CD4-positive, alpha-beta T cell (primary cell): Measurements from ENCODE around the gene NASP. TPM values are rescaled to one million over a fixed set of nuclear protein-coding genes. Genes with fewer than 3 reads are reported as not detected.

ENCODE experiments used
- ATAC-seq: fragments of 200-7000 bp; cut with Tn5 transposase; one replicate; pipeline ENCODE4 v1.10.0; 2022; ENCODE audit warnings: mild to moderate bottlenecking; ENCODE audit not compliant: poor library complexity
- CTCF ChIA-PET: fragments of 350-600 bp; sonication (Branson Sonifier 250); formaldehyde crosslinking; loops from one replicate; lab custom pipeline; 2021; ENCODE audit warnings: antibody characterized with exemption, inconsistent platforms; lab: Charles Lee
- POLR2A ChIA-PET: fragments of 350-600 bp; sonication (Branson Sonifier 250); formaldehyde crosslinking; loops from one replicate; lab custom pipeline; 2021; ENCODE audit warnings: antibody characterized with exemption, inconsistent platforms; lab: Charles Lee
- DNase-seq, 14 experiments: peaks; one replicate each; pipeline ENCODE4 v3.0.0-alpha.2; 2013 to 2020; ENCODE audit warnings: mixed read lengths in 2 of 14
- H3K27ac ChIP-seq, 2 donors: one replicate each; pipeline versions ENCODE4 v1.5.1 to v1.7.0; 2013; ENCODE audit warnings: low read length in 2 of 2, low read depth in 1 of 2, mild to moderate bottlenecking in 1 of 2
- H3K27me3 ChIP-seq, 2 experiments: 1 replicate in 1 of 2; 2 replicates in 1 of 2; pipeline versions ENCODE4 v1.6.1 to v1.7.0; 2013; ENCODE audit warnings: low read length in 2 of 2, control low read depth in 1 of 2, mild to moderate bottlenecking in 1 of 2, moderate library complexity in 1 of 2; ENCODE audit not compliant: insufficient read depth in 2 of 2, control insufficient read depth in 1 of 2
- H3K36me3 ChIP-seq: one replicate; pipeline ENCODE4 v1.6.1; 2013; ENCODE audit warnings: low read length, control low read depth; ENCODE audit not compliant: insufficient read depth
- H3K4me1 ChIP-seq: one replicate; pipeline ENCODE4 v1.6.1; 2013; ENCODE audit warnings: low read length, control low read depth; ENCODE audit not compliant: insufficient read depth
- H3K4me3 ChIP-seq: one replicate; pipeline ENCODE4 v1.5.1; 2013; ENCODE audit warnings: mild to moderate bottlenecking, low read length, moderate library complexity
- H3K9me3 ChIP-seq, 2 experiments: 1 replicate in 1 of 2; 2 replicates in 1 of 2; pipeline versions ENCODE4 v1.6.1 to v1.7.0; 2013; ENCODE audit warnings: low read length in 2 of 2, mild to moderate bottlenecking in 2 of 2, control low read depth in 1 of 2, moderate library complexity in 1 of 2; ENCODE audit not compliant: control insufficient read depth in 1 of 2, insufficient read depth in 1 of 2
- H3K27ac Mint-ChIP-seq: one replicate; pipeline ENCODE4 v1.8.0; 2020; ENCODE audit warnings: mixed read lengths
- H3K27me3 Mint-ChIP-seq: one replicate; pipeline ENCODE4 v1.8.0; 2021; ENCODE audit warnings: mixed read lengths
- H3K36me3 Mint-ChIP-seq: one replicate; pipeline ENCODE4 v1.8.0; 2021; ENCODE audit warnings: low read depth, mixed read lengths
- H3K4me1 Mint-ChIP-seq: one replicate; pipeline ENCODE4 v1.8.0; 2021; ENCODE audit warnings: low read depth, mixed read lengths
- H3K4me3 Mint-ChIP-seq: one replicate; pipeline ENCODE4 v1.8.0; 2020; ENCODE audit warnings: mild to moderate bottlenecking, mixed read lengths
- H3K9me3 Mint-ChIP-seq: one replicate; pipeline ENCODE4 v1.8.0; 2020; ENCODE audit warnings: mixed read lengths
- CTCF ChIP-seq: fragments of 200-600 bp; IDR thresholded peaks from one replicate; pipeline ENCODE4 v1.8.0; 2022; ENCODE audit warnings: antibody characterized with exemption, mild to moderate bottlenecking
- intact Hi-C, 2 experiments: fragments of 100-400 bp; cut with DNase I in 1 of 2; cut with micrococcal nuclease in 1 of 2; formaldehyde crosslinking; loops; one replicate each; pipeline versions ENCODE4 v1.15.1 to v1.9.0; 2023 to 2025; cut with DNase I, micrococcal nuclease
- total RNA-seq, 174 experiments: library from RNA in 2 of 174; stranded (reverse) in 2 of 174; gene quantifications; one replicate each; pipeline ENCODE4 v1.2.3 and lab custom pipeline; 2021 to 2026

The NASP gene
- total RNA-seq, 2 experiments from 2014 or later = 110 to 112 TPM

GRCh38 chr1:45567911-45568310, 15.9 kb upstream of the NASP start:
- intact Hi-C loops = no loop called here
- peaks cover 51% of the 10 kb centered on the region for H3K36me3 ChIP-seq
- Mint-ChIP-seq H3K27ac (no peak overlapping the region), H3K4me3 (no peak overlapping the region), H3K36me3 (peaks cover 56% of the 10 kb centered on the region), H3K4me1 (peaks cover 5% of the 10 kb centered on the region), H3K9me3 (no peaks in the 10 kb centered on the region), H3K27me3 (no peaks in the 10 kb centered on the region)
- H3K9me3 ChIP-seq = no peaks in the 10 kb centered on the region
- ATAC-seq (no peak), DNase-seq (no peak)
- H3K4me1 ChIP-seq = peaks cover 2% of the 10 kb centered on the region
- ChIA-PET POLR2A (interaction anchor here (1.6 to 2.4 kb wide), 2 partner anchors 46 to 47 kb away, joined by 7 to 13 read pairs; partner anchors contain the start of gene PRDX1), CTCF (interaction anchor here (5.6 kb wide), 1 partner anchor 56 kb away, joined by 50 read pairs; no protein-coding TSS in a partner anchor)
- H3K27me3 ChIP-seq = no peaks in the 10 kb centered on the region
- no peak overlapping the region for H3K27ac ChIP-seq
- H3K4me3 ChIP-seq = no peak overlapping the region
- no peak for TF ChIP-seq CTCF

- DNase-seq (no peak), ATAC-seq (no peak)
- no peaks in the 10 kb centered on the region for H3K27me3 Mint-ChIP-seq
- H3K36me3 Mint-ChIP-seq = peaks cover 51% of the 10 kb centered on the region
- H3K27me3 ChIP-seq = no peaks in the 10 kb centered on the region
- CTCF ChIA-PET = interaction anchor here (2.2 to 5.6 kb wide), 2 partner anchors 18 to 56 kb away, joined by 9 to 50 read pairs; partner anchors contain the start of gene AKR1A1
- H3K27ac Mint-ChIP-seq = no peak overlapping the region
- intact Hi-C loops = no loop called here
- no peaks in the 10 kb centered on the region for H3K9me3 Mint-ChIP-seq
- H3K4me3 ChIP-seq = no peak overlapping the region
- peaks cover 2% of the 10 kb centered on the region for H3K4me1 ChIP-seq
- H3K27ac ChIP-seq = no peak overlapping the region
- H3K4me1 Mint-ChIP-seq = peaks cover 5% of the 10 kb centered on the region
- peaks cover 49% of the 10 kb centered on the region for H3K36me3 ChIP-seq
- H3K4me3 Mint-ChIP-seq = no peak overlapping the region
- POLR2A ChIA-PET = interaction anchor here (2.4 to 2.9 kb wide), 2 partner anchors 47 to 56 kb away, joined by 8 to 13 read pairs; partner anchors contain the start of gene PRDX1
- TF ChIP-seq CTCF = no peak
- H3K9me3 ChIP-seq = no peaks in the 10 kb centered on the region
Observed at GRCh38 chr1:45568421-45568820, 15.4 kb upstream of the NASP start.

GRCh38 chr1:45569571-45569961, 14.3 kb upstream of the NASP start:
- peaks cover 42% of the 10 kb centered on the region for H3K36me3 Mint-ChIP-seq
- no peak for DNase-seq
- Histone ChIP-seq H3K36me3 (peaks cover 41% of the 10 kb centered on the region), H3K4me3 (no peak overlapping the region), H3K9me3 (no peaks in the 10 kb centered on the region), H3K4me1 (peaks cover 2% of the 10 kb centered on the region), H3K27ac (no peak overlapping the region), H3K27me3 (no peaks in the 10 kb centered on the region)
- no peaks in the 10 kb centered on the region for H3K27me3 Mint-ChIP-seq
- no peak for ATAC-seq
- CTCF ChIA-PET = interaction anchor here (0.8 to 5.6 kb wide), 9 partner anchors 10 to 266 kb away, joined by 3 to 50 read pairs (median 4); partner anchors contain the start of genes AKR1A1 and PRDX1
- H3K4me3 Mint-ChIP-seq = no peak overlapping the region
- POLR2A ChIA-PET = interaction anchor here (0.9 to 2.9 kb wide), 3 partner anchors 19 to 57 kb away, joined by 3 to 13 read pairs (median 8); partner anchors contain the start of genes AKR1A1 and PRDX1
- no peaks in the 10 kb centered on the region for H3K9me3 Mint-ChIP-seq
- intact Hi-C loops = no loop called here
- no peak for TF ChIP-seq CTCF
- H3K27ac Mint-ChIP-seq = no peak overlapping the region
- H3K4me1 Mint-ChIP-seq = peaks cover 5% of the 10 kb centered on the region
